Activated naive CD8-positive, alpha-beta T cell treated with anti-CD3 and anti-CD28 coated beads for 36 hours (primary cell): ENCODE measurements around the gene MICAL2. TPM values are rescaled to one million over a fixed set of nuclear protein-coding genes. Genes with fewer than 3 reads are reported as not detected.

ENCODE experiments used
- DNase-seq: peaks from one replicate; pipeline ENCODE4 v3.0.0; 2021
- H3K27ac Mint-ChIP-seq: one replicate; pipeline ENCODE4 v1.8.0; 2022; ENCODE audit warnings: mild to moderate bottlenecking, moderate library complexity, mixed read lengths
- H3K27me3 Mint-ChIP-seq: one replicate; pipeline ENCODE4 v1.8.0; 2022; ENCODE audit warnings: mild to moderate bottlenecking, mixed read lengths
- H3K36me3 Mint-ChIP-seq: one replicate; pipeline ENCODE4 v1.8.0; 2021; ENCODE audit warnings: mild to moderate bottlenecking, mixed read lengths
- H3K4me1 Mint-ChIP-seq: one replicate; pipeline ENCODE4 v1.8.0; 2021; ENCODE audit warnings: mixed read lengths
- H3K4me3 Mint-ChIP-seq: one replicate; pipeline ENCODE4 v1.8.0; 2022; ENCODE audit warnings: mild to moderate bottlenecking, moderate library complexity, mixed read lengths
- H3K9me3 Mint-ChIP-seq: one replicate; pipeline ENCODE4 v1.8.0; 2022; ENCODE audit warnings: mixed read lengths
- total RNA-seq, 2 experiments: library from RNA; stranded (reverse); gene quantifications; one replicate each; pipeline ENCODE4 v1.2.3, GENCODE V29; 2021

Gene MICAL2
- total RNA-seq, 2 experiments from 2014 or later, result 54.4 to 59.7 TPM

DNA sequence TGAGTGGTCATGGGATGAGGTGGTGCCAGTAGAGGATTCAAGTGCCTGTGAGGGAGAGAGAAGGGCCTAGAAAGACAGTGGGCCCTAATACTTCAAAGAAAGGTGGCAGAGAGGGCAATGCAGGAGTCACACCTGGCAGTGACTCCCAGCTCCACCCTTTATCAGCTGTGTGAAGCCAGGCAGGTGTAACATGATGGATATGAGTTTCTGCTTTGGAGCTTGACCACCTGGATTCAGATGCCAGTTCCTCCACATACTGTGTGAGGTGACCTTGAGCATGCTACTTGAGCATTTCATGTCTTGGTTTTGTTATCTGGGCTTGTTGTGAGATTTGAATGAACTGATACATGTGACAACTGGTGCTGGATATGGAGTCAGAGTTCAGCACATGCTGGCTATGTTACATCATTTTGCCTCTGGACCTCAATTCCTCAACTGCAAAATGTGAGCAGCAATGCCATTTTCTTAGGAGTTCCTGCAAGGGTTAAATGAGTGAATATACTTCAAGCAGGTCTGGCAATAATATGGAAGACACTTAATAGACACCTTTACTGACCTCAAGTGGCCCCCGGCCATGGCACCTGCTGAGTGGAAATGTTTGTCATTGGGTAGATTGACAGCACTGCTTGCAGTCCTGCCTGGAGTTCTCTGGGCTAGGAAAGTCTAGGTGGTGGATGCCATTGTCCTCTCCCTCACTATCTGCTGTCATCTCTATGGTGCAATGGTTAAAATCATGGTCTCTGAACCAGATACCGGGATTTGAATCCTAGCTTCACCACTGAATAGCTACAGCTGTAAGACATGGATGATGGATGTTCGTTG, 83.3 kb downstream of the MICAL2 start:
- no peaks in the 10 kb centered on the region for H3K27me3 Mint-ChIP-seq
- H3K9me3 Mint-ChIP-seq, result no peaks in the 10 kb centered on the region
- no peak for DNase-seq
- peaks cover 14% of the 10 kb centered on the region for H3K36me3 Mint-ChIP-seq
- H3K4me1 Mint-ChIP-seq, result peaks cover 68% of the 10 kb centered on the region
- no peak overlapping the region for H3K4me3 Mint-ChIP-seq
- H3K27ac Mint-ChIP-seq, result no peak overlapping the region

DNA sequence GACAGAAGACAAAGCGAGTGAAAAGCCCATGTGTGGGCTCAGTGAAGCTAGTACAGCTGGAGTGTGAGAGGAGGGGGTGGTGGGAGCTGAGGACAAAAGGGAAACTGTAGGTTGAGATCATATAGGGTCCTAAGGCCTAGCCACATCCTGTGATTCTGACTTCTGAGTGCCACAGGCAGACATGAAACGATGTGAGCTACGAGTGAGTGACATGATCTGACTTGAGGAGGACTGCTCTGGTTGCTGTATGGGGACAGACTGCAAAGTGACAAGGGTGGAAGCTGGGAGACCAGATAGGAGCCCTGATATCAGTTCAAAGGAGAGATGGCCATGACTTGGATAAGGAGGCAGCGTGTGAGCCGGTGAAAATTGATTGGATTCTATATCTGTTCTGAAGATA, 85.4 kb downstream of the MICAL2 start:
- H3K4me3 Mint-ChIP-seq, result peak overlapping the region; percentile 81
- peak overlapping the region; percentile 86 for H3K27ac Mint-ChIP-seq
- DNase-seq, result peak; percentile 54
- peaks cover 14% of the 10 kb centered on the region for H3K36me3 Mint-ChIP-seq
- no peaks in the 10 kb centered on the region for H3K27me3 Mint-ChIP-seq
- H3K9me3 Mint-ChIP-seq, result no peaks in the 10 kb centered on the region
- H3K4me1 Mint-ChIP-seq, result peaks cover 70% of the 10 kb centered on the region

DNA sequence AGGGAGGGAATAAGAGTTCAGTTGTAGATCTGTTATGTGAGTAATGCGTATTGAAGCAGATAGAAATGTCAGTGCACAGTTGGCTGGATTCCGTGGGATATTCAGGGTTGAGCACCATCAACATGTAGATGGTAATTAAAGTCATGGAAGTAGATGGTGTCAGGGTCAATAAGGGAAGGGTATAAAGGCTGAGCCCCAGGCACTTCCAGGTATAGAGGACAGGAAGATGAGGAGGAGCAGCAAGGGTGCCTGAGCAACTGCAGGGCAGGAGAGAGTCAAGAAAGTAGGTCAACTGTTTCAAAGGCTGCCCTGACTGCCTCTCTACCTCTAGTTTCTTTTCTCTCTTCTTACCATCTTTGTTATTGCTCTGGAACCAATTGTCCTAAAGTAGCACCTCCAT, 85.9 kb downstream of the MICAL2 start:
- Mint-ChIP-seq H3K27me3 (no peaks in the 10 kb centered on the region), H3K27ac (peak overlapping the region; percentile 86), H3K4me3 (peak overlapping the region; percentile 81), H3K36me3 (peaks cover 14% of the 10 kb centered on the region), H3K9me3 (no peaks in the 10 kb centered on the region), H3K4me1 (peaks cover 74% of the 10 kb centered on the region)
- no peak for DNase-seq

DNA sequence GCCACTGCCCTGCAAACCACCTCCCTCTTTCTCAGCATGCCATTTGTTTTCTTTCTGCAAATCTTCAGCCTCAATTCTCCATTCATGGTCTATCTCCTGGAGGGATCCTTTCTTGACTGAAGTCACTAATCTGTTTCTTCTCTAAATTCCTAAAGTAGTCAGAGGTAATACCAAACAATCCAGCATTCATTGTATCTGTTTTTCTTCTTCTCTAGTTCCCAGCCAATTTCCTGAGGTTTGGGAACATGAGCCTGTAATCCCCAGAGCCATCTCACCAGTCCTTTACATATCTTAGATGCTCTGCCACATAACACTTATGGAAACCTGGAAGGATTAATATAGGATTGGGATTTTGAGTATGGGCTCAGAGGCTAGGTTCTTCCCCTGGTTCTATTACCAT, 86.5 kb downstream of the MICAL2 start:
- Mint-ChIP-seq H3K9me3 (no peaks in the 10 kb centered on the region), H3K36me3 (peaks cover 14% of the 10 kb centered on the region), H3K4me3 (peak overlapping the region; percentile 81), H3K27ac (peak overlapping the region; percentile 86), H3K27me3 (no peaks in the 10 kb centered on the region), H3K4me1 (peaks cover 74% of the 10 kb centered on the region)
- DNase-seq, result no peak

DNA sequence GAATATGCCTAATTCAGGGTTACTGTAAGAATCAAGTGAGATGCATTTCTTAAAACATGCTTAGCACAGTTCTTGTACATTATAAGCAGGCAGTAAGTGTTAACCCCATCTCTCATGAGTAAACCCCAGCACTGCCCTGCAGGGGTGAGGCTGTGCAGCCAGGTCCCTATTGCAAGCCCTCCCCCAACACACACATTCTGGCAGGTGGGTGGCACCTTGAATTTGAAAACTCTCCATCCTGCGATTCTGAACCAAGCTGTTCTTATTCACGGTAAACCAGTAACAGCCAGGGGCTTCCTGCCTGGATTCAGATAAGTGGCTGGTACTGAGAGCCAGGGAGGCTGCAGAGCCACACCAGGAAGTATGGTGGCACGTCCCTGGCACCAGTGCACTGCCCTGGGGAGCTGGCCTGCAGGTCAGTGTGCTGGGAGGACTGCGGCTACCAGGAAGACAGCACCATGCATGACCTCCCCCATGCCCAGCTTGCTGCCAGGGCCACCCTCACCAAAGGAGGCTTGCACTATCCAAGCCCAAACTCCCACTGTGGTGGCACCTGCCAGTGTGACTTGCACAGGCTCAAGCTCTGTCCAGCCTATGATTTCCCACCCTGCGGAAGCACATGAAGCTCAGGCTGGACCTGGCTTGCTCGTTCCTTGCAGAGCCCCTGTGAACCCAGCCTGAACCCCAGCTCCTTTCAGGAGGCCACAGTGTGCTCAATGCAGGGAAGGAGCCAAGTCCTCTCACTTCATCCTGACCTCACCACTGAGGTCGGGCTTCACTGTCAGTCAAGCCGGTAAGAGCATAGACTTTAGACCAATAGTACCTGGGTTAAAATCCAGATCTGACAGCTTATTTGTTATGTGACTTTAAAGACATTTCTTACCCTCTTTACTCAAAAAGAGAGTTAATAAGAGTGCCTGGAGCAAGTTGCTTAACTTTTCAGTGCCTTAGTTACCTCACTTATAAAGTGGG, 88.1 kb downstream of the MICAL2 start:
- Mint-ChIP-seq H3K4me1 (peaks cover 66% of the 10 kb centered on the region), H3K36me3 (peaks cover 24% of the 10 kb centered on the region), H3K9me3 (peaks cover 4% of the 10 kb centered on the region), H3K27me3 (no peaks in the 10 kb centered on the region), H3K4me3 (peak overlapping the region; percentile 81), H3K27ac (no peak overlapping the region)
- no peak for DNase-seq

DNA sequence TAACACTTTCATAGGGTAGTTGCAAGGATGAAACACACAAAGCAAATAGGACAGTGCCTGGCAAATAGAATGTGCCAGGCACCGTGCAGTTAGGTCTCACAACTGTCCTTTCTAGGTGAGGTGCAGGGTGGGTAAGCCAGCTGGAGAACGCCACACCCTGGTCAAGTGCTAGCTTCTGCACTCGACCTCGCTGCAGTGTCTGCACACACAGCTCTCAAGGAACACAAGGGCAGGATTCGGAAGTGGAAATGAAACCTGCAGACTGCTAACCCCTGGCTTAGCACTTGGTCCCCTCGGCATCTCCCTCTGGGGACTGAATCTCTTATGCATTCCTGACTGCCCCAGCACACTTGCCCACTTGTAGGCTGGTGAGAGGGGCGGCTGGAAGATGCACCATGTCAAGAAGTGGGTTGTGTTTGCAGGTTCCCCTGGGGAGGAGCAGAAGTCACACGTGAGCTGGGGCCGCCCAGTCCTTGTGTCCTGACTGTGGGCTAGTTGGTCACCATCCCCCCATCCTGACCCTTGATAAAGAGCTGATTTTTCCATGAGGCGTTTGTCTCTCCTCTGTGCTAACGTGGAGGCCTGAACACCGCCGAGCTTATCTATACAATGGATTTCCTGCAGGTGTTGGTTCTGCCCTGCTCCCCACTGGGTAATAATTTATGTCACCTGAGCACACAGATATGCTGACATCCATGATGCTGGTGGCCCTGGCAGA, 89.0 kb downstream of the MICAL2 start:
- Mint-ChIP-seq H3K4me1 (peaks cover 59% of the 10 kb centered on the region), H3K27ac (no peak overlapping the region), H3K4me3 (no peak overlapping the region), H3K36me3 (peaks cover 30% of the 10 kb centered on the region), H3K27me3 (no peaks in the 10 kb centered on the region), H3K9me3 (peaks cover 4% of the 10 kb centered on the region)
- DNase-seq, result no peak

DNA sequence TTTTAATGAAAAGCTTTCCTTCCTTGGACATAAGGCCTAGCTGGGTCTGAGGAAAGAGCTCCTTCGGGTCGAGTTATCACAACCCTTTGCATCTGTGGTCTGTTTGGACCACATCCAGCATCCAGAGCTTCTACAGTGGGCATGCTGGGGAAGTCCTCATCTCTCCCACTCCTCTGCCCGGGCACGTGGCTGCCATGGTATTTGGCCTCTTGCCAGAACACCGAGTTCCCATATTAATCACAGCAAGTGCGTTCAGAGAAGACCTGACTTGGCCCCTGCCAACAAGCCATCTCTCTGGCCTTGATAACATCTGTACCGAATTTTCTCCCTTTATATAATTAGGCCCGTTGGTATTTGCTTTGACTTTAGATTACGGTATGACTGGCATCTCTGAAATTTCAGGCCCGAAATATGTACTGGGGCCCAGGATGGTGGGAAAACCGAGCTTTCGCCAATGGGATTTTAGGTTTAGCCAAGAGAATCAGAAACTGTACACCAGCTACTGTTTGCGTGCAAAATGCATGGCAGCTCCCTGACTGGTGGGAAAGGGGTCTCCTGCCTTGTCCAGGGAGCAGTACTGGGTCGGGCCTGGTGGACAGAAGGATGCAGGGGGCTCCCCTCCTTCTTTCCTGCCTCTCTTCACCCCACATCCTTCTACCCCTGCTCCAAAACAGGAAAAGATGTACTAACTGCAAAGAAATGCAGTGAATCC, 90.0 kb downstream of the MICAL2 start:
- Mint-ChIP-seq H3K9me3 (peaks cover 4% of the 10 kb centered on the region), H3K36me3 (peaks cover 38% of the 10 kb centered on the region), H3K4me3 (no peak overlapping the region), H3K27me3 (no peaks in the 10 kb centered on the region), H3K4me1 (peaks cover 52% of the 10 kb centered on the region), H3K27ac (no peak overlapping the region)
- no peak for DNase-seq

DNA sequence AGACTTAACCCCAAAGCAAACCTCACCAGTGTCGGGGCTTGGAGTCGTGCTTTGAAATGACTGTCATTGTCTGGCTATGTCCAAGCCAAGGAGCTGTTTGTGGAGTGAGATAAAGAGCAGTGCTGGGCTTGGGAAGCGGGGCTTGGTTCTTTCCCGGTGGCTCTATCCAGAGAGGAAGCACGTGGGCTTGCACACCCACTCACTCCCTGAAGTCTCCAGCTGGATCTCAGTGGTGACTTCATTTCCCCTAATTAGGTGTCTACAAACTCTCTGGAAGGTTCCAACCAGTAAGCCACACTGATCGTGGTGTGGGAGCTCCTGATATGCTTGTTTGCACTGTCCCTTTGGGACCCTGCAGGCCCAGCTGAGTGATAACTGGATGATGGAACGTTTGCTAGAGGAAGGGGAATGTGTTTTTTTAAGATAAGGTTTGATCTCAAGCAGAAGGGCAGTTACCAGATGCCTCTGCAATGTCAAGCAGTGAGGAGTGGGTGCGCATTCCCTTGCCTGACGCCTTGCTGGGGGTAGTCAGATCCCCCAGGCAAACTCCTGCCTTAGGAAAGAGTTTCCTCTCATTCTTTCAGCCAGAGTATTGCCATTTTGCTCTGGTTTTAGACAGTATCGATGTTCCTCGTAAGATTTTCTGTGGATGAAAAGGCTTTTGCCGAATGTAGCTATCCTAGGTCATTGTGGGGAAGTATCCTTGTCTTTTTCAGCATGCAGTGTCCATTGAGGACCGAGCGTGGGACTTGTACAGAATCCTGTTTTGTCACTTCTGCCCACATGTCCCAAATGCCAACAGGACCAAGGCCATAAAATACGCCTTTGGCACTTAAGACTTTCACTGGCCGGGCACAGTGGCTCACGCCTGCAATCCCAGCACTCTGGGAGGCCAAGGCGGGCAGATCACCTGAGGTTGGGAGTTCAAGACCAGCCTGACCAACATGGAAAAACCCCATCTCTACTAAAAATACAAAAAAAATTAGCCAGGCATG, 90.9 kb downstream of the MICAL2 start:
- H3K27ac Mint-ChIP-seq, result no peak overlapping the region
- peaks cover 4% of the 10 kb centered on the region for H3K9me3 Mint-ChIP-seq
- no peaks in the 10 kb centered on the region for H3K27me3 Mint-ChIP-seq
- H3K4me3 Mint-ChIP-seq, result no peak overlapping the region
- peaks cover 52% of the 10 kb centered on the region for H3K4me1 Mint-ChIP-seq
- no peak for DNase-seq
- H3K36me3 Mint-ChIP-seq, result peaks cover 41% of the 10 kb centered on the region

DNA sequence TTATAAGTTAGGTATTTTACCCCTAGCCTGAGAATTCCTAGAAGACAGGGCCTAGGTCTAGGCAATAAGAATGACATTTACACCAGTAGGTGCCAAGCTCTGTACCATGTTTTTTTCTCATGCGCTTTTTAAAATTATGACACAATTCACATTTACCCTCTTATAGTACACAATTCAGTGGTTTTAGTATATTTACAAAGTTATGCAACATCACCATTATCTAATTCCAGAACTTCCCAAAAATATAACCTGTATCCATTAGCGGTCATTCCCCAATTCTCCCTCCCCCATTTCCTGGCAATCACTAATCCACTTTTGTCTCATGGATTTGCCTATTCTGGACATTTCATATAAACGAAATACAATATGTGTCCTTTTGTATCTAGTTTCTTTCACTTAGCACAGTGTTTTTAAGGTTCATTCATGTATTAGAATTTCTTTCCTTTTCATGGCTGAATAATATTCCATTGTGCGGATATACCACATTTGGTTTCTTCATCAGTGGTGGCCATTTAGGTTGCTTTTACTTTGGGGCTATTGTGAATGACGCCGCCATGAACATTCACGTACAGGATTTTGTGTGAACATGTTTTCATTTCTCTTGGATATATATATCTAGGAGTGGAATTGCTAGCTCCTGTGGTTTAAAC, 92.4 kb downstream of the MICAL2 start:
- no peak overlapping the region for H3K4me3 Mint-ChIP-seq
- DNase-seq, result no peak
- H3K36me3 Mint-ChIP-seq, result peaks cover 44% of the 10 kb centered on the region
- no peaks in the 10 kb centered on the region for H3K27me3 Mint-ChIP-seq
- H3K4me1 Mint-ChIP-seq, result peaks cover 53% of the 10 kb centered on the region
- H3K27ac Mint-ChIP-seq, result no peak overlapping the region
- peaks cover 4% of the 10 kb centered on the region for H3K9me3 Mint-ChIP-seq

DNA sequence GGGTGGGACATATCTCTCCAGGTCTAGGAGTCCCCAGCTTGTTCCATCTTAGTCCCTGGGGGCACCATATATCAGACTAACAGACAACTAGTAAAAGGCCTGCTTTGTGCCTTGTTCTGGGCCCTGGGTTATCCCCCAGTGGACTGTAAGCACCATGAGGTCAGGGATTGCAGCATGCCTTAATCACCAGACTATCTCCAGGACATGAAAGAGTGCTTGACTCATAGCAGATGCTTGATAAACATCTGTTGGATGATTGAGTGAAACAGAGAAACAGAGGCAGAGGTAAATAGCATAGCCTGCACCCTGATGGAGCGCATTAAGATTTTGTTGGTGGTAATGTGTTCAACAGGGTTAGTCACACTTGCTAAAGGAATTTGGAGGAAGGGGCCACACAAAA, 94.1 kb downstream of the MICAL2 start:
- no peak overlapping the region for H3K27ac Mint-ChIP-seq
- no peak for DNase-seq

DNA sequence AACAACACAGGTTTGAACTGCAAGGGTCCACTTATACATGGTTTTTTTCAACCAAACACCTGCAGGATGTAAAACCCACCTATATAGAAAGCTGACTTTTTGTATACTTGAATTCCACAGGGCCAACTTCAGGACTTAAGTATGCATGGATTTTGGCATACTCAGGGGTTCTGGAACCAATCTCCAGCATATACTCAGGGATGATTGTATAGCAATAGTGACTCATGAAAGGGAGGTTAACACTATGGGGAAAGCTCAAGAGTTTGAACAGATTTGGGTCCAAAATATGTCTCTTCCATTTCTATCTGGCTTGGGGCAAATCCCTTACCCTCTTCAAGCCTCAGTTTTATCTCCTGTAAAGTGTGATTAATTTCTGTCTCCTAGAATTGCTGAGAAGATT, 94.9 kb downstream of the MICAL2 start:
- DNase-seq, result no peak
- no peak overlapping the region for H3K4me3 Mint-ChIP-seq
- H3K4me1 Mint-ChIP-seq, result peaks cover 36% of the 10 kb centered on the region
- H3K27me3 Mint-ChIP-seq, result no peaks in the 10 kb centered on the region
- peaks cover 4% of the 10 kb centered on the region for H3K9me3 Mint-ChIP-seq
- peaks cover 62% of the 10 kb centered on the region for H3K36me3 Mint-ChIP-seq
- H3K27ac Mint-ChIP-seq, result no peak overlapping the region

More for the DNA sequence above, 94.1 kb downstream of the MICAL2 start:
- no peaks in the 10 kb centered on the region for H3K27me3 Mint-ChIP-seq
- H3K9me3 Mint-ChIP-seq, result peaks cover 4% of the 10 kb centered on the region
- H3K4me1 Mint-ChIP-seq, result peaks cover 44% of the 10 kb centered on the region
- H3K36me3 Mint-ChIP-seq, result peaks cover 56% of the 10 kb centered on the region
- no peak overlapping the region for H3K4me3 Mint-ChIP-seq

DNA sequence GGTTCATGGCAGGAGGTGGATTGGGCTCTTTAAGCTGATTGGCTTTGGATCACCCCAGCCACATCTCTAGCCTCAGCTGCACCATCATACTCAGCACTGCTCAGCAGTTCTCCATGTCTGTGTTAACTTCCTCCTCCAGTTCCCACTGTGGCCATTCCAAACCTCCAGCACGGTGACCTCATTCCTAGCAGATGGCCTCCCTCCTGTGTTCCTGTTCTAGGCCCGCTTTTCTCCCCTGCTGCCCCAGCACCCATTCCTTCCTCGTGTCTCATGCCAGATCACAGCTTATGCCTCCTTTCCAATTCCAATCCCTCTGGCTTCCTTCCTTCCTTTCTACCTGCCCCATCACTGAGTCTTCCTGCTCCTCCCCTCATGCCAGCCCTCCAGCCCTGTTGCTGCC, 96.1 kb downstream of the MICAL2 start:
- Mint-ChIP-seq H3K27me3 (no peaks in the 10 kb centered on the region), H3K36me3 (peaks cover 67% of the 10 kb centered on the region), H3K4me3 (no peak overlapping the region), H3K9me3 (peaks cover 4% of the 10 kb centered on the region), H3K27ac (peak overlapping the region; percentile 70), H3K4me1 (peaks cover 28% of the 10 kb centered on the region)
- no peak for DNase-seq
